DMS 273 treated with DMSO at 0.1 percent for 48 hours (cell line): Measurements from ENCODE around the gene MAPT.

Experiments used
- DNase-seq: peaks from one replicate; lab custom pipeline; 2025; lab: John Stamatoyannopoulos, UW

MAPT gene

DNA sequence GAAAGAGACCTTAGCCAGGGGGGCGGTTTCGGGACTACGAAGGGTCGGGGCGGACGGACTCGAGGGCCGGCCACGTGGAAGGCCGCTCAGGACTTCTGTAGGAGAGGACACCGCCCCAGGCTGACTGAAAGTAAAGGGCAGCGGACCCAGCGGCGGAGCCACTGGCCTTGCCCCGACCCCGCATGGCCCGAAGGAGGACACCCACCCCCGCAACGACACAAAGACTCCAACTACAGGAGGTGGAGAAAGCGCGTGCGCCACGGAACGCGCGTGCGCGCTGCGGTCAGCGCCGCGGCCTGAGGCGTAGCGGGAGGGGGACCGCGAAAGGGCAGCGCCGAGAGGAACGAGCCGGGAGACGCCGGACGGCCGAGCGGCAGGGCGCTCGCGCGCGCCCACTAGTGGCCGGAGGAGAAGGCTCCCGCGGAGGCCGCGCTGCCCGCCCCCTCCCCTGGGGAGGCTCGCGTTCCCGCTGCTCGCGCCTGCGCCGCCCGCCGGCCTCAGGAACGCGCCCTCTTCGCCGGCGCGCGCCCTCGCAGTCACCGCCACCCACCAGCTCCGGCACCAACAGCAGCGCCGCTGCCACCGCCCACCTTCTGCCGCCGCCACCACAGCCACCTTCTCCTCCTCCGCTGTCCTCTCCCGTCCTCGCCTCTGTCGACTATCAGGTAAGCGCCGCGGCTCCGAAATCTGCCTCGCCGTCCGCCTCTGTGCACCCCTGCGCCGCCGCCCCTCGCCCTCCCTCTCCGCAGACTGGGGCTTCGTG is at the start of gene MAPT:
Gene MAPT (plus strand): TSS at position 533 of the 763 bp plus-strand sequence. CDS start 67,784 bp downstream, outside the sequence.
- DNase-seq = peak; percentile 83

GRCh38 chr17:45844695-45845375 is 49.5 kb upstream of the MAPT start, which contains the start of gene SPPL2C:
Gene SPPL2C (plus strand): TSS chr17:45844881. CDS start chr17:45844907, 26 bp downstream.
- DNase-seq = no peak

GRCh38 chr17:45845376-45846185 is 48.8 kb upstream of the MAPT start:
- no peak for DNase-seq

DNA sequence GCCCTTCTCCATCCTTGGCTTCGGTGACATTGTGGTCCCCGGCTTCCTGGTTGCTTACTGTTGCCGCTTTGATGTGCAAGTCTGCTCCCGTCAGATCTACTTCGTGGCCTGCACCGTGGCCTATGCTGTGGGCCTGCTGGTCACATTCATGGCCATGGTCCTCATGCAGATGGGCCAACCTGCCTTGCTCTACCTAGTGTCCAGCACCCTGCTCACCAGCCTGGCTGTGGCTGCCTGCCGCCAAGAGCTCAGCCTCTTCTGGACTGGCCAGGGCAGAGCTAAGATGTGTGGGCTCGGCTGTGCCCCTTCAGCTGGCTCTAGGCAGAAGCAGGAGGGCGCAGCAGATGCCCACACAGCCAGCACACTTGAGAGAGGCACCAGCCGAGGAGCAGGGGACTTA is 48.1 kb upstream of the MAPT start:
- DNase-seq = no peak

DNA sequence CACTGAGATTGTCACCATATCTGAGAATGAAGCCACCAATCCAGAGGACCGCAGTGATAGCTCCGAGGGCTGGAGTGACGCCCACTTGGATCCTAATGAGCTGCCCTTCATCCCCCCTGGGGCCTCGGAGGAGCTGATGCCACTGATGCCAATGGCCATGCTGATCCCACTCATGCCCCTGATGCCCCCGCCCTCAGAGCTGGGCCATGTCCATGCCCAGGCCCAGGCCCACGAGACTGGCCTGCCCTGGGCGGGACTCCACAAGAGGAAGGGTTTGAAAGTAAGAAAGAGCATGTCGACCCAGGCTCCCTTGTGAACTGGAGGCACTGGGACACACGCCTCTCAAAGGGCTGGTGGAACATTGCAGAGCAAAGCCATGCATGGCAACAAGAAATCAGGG is 47.7 kb upstream of the MAPT start:
- DNase-seq = no peak

GRCh38 chr17:45847101-45847500 is 47.3 kb upstream of the MAPT start:
- DNase-seq = no peak

- DNase-seq = no peak
Measured at GRCh38 chr17:45847747-45848146, 46.6 kb upstream of the MAPT start.

DNA sequence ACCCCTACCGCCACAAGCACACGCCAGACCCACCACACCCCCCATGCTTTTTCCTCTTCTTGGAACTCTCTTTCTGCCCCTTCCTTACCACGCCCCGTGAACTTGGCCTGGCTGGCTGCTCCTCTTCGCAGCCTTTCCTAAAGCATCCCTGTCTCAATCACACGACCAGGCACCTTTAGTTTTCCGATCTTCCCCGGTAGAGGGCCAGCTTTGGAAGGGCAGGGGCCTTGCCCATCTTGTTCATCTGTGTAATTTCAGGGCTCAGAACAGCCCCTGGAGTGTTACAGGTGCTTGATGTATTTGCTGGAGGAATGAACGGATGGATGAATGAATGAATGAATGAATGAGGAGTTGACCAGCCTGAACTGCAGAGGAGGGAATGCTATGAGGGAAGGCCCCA is 45.9 kb upstream of the MAPT start:
- DNase-seq = no peak

DNA sequence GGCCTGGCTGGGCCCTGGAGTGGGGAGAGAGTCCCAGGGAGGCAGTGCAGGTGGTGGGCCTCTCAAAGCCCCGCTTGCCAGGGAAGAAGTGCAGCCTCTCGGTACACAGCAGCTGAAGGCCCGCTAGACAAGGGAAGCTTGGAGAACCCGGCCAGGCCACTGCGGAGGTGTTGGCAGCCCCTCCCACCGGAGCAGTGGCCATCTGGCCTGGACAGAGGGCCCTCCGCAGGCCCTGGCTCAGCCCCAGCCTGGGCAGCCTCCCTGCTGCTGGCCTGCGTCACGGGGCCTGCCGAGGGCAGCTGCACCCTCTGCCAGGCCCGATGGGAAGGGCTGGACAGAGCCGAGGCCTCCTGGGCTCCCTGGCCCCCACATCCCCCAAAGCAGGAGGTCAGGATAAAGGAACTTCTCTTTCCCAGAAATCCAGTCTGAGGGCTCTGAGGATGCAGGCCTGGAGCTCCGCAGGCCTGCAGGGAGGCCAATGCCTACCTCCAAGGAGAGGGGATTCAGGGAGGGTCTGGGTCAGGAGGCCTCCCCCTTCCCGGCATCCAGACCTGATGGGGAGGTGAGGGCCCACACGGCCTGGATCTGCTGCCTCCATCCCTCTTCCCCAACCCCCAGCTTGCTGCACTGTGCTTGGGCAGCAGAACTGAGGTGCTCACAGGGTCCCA is 45.4 kb upstream of the MAPT start:
- no peak for DNase-seq

GRCh38 chr17:45849536-45849990 is 44.8 kb upstream of the MAPT start:
- no peak for DNase-seq

DNA sequence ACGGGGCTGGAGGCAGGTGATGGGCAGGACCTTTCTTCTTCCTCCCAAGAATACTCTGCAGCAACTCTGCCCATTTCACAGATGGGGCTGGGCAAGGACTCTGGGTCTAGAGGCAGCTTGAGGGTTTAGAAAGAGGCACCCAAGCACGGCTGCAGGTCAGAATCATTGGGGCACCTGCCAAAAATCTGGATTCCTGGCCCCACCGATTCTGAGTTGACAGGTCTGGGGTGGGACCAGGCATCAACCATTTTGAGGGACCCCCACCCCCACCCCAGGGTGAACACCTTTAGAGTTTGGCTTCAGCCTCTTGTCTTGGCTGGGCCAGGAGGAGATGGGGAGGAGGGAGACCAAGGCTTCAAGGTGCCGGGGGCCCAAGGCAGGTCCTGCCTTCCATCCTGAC is 44.3 kb upstream of the MAPT start:
- DNase-seq = no peak

DNA sequence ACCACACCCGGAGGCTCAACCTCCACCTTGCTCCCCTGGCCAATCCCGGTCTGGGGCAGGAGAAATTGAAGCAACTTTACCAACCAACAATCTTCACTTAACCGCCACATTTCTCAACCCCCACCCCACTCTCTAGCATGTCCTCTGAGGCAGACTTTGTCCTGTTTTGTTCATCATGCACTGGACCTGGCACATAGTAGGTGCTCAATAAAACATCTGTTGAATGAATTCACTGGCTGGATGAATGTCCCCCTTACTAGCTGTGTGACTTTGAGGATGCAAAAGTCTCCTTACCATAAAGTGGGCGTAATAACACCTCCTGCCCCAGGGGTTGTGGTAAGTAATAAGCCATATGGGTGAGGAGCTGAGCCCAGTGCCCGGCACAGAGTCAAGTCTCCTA is 43.9 kb upstream of the MAPT start:
- DNase-seq = no peak

DNA sequence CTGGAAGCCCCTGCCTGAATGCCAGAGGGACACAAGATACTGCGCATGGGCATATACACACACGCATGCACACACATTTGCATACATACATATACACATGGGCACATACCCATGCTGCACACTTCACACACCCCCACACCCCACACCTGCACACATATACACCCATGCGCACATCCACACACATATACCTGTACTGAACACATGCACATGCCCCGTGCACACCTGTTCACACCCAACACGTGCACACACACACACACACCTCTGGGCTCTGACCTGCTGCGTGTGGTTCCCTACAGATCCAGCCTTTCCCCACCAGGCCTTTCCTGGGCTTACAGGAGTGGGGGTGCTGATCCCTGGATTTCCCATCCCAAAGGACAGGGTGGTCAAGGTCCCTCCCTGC is 43.3 kb upstream of the MAPT start:
- DNase-seq = no peak

DNA sequence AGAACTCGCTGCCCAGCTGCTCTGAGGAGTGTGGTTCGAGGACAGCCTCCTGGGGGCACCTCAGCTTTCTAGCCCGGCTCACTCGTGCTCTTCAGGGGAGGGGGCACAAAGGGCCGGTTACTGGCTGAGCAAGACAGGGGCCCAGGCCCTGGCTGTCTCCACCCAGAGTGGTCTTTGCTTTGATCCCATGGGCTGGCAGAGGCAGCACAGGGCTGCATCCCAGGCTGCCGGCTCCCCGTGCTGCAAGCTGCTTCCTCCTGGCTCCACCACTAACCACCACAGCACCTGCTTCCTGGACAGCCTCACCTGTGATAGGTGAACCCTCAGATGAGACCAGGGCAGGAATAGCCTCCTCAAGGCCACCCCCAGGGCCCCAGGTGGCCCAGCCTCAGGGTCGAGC is 42.9 kb upstream of the MAPT start:
- DNase-seq = no peak

GRCh38 chr17:45851873-45852272 is 42.5 kb upstream of the MAPT start:
- DNase-seq = no peak

DNA sequence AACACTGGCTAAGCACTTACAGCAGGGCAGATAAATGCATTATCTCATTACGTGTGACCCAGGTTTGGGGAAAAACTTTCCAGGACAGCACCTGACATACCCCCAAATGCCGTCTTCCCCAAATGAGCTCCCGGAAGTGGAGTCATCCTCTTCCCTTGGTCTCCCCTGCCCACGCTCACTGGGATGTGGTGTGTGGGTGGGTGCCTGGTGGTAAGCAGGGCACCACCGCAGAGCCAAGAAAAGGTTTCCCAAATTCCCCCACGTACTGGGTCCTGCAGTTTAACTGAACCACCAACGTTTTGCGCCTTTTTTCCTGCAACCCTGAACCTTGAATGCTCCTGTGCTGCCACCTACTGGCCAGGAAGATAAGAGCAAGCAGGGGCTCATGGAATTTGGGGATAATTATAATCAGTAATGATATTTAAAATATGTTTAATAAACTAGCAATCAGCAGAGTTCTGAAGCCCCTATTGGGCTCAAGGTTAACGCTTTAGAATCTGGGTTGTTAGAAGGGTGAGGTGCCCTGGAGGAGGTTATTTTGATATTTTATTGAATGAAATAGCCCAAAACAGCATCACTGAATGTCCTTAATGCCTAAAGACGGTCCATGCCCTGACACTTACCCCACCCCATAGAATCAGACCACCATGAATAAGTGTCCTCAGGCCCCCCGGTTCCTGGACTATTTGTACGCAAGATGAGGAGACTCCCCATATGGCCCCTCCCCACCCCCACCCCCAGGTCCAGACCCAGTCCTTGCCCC is 41.6 kb upstream of the MAPT start:
- DNase-seq = peak; percentile 23

DNA sequence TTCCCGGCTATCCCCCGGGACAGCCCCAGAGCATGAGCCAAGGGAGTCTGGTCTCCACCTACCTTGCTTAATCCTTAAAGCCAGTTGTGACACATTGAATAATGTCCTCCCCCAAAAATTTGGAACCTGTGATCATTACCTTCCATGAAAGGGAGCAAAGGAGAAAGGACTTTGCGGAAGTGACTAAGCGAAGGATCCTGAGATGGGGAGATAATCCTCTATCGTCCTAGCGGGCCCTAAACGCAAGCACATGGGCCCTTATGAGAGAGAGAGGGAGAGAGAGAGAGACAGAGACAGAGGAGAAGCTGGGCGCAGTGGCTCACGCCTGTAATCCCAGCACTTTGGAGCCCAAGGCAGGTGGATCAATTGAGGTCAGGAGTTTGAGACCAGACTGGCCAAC is 40.1 kb upstream of the MAPT start:
- no peak for DNase-seq

DNA sequence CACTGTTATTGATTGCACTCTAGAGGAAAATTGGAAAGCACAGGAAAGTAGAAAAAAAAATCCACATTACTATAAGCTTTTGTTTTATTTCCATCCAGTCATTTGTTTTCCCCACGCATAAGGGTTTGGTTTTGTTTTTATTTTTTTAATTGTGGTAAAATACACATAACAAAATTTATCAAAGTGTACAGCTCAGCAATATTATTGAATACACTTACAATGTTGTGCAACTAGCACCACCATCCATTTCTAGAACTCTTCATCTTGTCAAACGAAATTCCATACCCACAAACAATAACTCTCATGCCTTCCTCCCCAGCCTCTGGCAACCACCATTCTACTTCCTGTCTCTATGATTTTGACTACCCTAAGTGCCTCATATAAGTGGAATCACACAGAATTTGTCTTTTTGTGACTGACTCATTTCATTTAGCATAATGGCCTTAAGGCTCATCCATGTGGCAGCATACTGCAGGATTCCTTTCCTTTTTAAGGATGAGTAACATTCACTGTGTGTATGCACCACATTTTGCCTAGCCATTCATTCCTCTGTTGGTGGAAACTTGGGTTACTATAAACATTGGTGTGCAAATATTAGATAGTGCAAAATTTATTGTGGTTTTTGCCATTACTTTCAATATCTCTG is 38.5 kb upstream of the MAPT start:
- DNase-seq = no peak

DNA sequence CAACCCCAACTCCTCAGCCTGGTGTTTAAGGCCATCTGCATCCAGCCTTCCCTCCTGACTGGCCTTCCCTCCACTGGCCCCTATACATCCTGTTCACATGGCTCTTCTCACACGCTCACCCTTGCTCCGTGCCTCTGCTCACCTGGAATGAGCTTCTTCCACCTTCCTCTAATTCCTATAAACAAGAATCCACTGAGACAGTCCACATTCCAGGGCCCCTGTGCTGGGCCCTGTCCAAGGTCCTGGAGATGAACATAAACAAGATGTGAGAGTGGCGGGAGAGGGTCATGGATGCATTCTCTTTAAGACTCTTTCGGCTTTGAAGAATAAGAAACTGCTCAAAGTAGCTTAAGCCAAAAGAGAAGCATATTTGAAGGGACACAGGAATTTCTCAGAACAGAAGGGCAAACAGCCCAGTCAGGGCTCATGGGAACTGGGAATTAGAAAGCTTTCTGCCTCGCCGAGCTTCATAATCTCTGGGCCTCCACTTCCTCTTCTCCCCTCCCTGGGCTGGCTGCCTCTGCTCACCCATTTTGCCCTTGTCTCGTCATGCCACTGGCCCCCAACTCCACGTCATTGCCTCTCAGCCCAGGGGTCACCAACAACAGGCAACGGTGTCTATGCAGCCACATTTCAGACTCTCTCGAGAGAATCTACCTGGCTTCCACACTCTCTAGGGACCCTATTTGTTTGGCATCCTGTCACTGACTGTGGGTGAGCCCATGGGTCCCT is 36.2 kb upstream of the MAPT start:
- DNase-seq = no peak

DNA sequence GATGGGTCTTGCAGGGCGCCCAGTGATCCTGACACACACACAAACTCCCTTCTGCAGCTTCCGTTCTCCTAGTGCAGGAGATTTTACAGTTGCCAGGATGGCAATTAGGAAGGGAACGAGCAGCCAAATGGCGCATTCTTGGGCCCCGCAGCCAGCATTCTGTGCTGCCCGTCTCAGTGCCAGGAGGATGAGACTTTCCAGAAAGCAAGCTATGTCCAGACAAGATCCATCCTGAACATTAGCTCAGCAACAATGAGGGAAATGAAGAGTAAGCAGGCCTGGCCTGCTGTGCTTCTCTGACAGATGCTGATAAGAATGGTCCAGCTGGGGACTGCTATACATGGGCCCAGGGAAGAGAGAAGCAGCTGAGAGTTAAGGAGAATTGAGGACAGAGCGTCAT is 33.2 kb upstream of the MAPT start:
- DNase-seq = no peak
